ENCODE measurements around the gene HS6ST2.

GRCh38 chrX:132590350-132591026 is 367.9 kb downstream of the HS6ST2 start:
- TF ChIP-seq EZH2 (IDR thresholded peaks at IDR 0.05; ENCODE audit: insufficient read depth, poor library complexity, severe bottlenecking): no peak
- no peak for TF ChIP-seq EZH2phosphoT487 (IDR thresholded peaks at IDR 0.05; ENCODE audit: insufficient read depth, low read depth)
